Stimulated activated CD4-positive, alpha-beta T cell treated with anti-CD3 and anti-CD28 coated beads, Interleukin-1b, Interleukin-23, amount 100 ng/mL, for 1 hour (primary cell): Measurements from ENCODE around the gene ABCB8.

Experiments
- DNase-seq, 2 donors: peaks; one replicate each; pipeline ENCODE4 v3.0.0-alpha.2; 2020; ENCODE audit warnings: low read depth in 2 of 2

ABCB8 gene

DNA sequence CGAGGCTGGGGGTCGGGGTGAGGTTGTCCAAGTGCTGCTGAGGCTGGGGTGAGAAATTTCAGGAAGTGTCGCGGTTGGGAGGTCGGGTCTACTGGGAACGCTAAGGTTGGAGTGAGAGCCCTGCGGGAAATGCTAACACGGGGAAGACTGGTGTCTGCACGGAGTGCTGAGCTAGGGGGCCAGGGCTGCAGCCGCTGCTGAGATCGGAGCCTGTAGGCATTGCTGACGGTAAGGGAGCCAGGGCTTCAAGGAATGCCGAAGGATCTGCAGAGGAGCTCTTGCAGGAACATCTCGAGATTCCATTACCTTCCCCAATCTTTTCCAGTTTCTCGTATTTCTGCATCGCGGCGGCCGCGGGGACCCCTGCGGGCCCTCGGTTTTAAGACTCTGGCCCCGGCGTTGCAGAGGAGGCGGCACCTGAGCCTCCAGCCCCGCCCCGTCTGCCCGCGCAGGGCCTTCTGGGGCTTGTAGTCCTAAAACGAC lies 29.3 kb downstream of the ABCB8 start, which contains the start of gene CDK5:
CDK5 (minus strand) TSS at position 392 of the 483 bp plus-strand sequence; CDS start at position 343, 49 bp downstream.
- no peak for DNase-seq

DNA sequence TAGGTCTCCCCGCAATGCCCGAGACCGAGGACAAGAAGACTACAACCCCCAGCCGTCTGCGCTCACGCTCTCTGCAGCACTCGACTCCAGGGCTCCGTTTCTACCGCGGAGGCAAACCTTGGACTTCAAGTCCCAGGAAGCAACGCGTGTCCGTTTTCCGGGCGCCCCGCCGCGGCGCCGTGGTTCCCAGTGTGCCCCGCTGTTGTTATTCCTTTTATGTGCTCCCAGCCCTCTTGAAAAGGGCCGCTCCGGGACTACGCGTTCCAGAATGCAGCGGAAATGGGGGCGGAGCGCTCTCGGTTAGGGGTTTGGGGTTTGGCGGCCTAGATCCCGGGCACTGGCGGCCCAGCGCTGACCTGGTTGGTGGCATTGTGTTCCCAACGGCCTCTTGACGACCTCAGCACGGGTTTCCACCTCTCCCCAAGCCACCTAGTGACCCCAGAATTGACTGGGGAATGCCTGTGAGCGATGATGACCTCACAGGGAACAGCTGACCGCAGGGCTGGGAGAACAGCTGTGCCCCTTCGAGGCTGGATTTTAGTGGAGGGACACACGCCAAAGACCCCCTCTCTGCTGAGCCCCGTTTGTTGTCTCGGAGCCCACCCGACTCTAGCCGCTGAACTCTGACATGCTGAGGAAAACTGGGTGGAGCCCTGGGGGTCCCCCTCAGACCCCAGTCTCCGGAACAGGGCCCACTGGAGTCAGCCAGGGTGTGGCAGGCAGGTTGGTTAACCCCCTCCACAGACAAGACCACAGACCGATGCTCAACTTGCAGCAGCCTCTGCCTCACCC lies 29.9 kb downstream of the ABCB8 start:
- peak; percentile 87 to 93 for DNase-seq

DNA sequence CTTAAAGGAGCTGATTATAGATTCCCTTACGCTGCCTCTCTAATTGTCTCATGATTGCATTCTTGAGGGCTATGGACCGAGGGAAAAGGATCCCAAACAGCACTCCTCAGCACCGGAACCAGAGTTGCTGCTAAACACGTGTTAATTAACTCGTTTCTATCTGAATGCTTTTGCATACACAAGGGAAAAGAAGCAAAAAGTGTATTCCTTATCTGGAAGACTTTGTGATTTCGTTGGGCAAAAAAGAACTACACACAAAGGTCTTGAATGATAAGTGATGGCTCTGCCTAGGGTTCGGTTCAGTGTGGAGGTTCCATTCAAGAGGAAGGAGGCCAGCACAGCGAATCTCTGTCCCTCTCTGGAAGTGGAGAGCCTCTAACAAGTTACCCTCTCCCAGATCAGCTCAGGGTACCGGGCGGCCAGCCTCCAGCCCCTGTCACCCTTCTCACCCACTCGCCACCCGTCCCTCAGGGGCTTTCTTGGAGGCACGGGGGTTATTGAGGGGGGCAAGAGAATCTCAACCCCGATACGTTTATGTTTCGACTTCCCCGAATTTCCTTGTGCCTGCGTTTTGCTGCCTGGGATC lies 30.6 kb downstream of the ABCB8 start:
- no peak for DNase-seq

DNA sequence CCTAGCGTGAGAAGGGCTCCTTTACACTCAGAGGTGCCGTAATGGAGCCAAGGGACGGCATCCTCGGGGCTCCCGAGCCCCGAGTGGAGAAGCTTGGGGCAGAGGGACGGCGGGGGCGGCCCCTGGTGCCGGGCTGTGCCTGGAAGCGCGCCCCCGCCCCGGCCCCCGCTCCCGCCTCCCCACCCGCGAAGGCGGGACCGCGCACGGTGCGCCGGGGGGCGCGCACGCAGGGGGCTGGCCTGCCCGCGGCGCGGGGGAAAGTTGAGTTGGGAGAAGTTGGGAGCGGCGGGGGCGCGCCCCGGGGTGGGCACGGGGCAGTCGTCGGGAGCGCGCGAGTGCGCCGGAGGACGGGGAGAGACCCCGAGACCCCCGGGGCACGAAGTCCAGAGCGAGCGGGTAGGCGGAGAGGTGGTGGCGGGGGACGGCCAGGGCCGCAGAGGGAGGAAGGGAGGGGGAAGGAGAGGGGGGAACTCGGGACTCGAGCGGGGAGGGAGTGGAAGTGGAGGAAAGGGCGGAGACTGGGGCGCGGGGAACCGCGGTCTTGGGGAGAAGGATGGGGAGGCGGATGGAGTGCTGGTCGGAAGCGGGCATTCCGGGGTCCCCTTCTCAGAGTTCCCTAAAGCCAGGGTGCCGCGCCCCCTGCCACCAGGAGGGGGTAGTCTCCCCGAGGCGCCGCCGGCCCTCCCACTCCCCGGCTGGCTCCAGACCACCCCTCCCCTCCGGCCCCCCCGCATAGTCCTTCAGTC lies 31.3 kb downstream of the ABCB8 start, which contains the start of gene SLC4A2:
SLC4A2 (plus strand) TSS at position 223 of the 746 bp plus-strand sequence. CDS start 2,399 bp downstream, outside the sequence.
- DNase-seq = peak in 1 of 2 donors; percentile 53

DNA sequence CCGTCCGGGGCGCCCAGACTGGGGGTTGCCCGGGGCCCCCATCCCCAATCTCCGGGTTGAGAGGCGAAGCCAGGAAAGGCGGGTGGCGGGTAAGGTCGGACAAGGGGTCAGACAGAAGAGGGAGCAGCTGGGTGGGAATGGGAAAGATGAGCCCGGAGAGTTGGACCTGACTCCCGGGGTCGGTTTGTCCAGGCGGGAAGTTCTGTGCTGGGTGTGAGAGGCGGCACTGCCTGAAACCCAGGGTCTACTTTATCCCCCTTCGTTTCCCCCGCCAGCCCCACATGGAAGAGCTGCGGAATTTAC lies 31.8 kb downstream of the ABCB8 start:
- DNase-seq = no peak

DNA sequence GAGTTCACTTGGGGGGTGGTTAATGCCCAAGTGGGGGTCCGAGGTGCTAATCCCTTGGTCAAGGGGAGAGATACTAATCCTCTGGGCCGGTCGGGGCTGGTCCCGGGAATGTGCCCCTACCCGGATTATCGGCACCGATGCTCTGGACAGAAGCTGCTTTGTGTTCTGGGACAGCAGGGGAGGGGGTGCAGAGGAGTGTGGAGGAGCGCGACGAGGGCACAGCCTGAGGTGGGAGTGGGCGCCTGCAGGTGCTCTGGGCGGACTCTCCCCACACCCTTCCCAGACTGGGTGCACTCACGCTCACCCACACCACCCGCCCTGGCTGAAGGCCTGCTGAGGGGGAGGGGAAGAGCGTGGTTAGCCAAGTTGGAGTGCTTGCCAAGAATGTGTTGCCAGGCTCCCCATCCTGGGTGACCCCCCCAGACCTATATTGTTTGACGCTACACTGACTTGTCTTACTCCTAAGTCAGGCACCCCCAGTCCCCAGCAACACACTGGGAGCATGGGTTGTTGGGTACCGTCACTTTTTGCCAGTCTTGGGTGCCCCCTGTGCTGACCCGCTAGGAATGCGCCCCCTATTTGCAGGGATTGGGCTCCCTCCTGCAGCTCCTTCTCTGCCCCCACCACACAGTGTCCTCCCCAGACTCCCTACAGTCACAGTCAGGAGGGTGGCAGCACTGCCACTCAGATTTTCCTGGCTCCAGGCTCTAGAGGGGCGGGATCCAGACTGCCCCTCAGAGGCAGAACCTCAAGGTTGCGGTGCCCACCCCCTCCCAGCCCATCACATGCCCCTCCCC lies 32.4 kb downstream of the ABCB8 start:
- no peak for DNase-seq

DNA sequence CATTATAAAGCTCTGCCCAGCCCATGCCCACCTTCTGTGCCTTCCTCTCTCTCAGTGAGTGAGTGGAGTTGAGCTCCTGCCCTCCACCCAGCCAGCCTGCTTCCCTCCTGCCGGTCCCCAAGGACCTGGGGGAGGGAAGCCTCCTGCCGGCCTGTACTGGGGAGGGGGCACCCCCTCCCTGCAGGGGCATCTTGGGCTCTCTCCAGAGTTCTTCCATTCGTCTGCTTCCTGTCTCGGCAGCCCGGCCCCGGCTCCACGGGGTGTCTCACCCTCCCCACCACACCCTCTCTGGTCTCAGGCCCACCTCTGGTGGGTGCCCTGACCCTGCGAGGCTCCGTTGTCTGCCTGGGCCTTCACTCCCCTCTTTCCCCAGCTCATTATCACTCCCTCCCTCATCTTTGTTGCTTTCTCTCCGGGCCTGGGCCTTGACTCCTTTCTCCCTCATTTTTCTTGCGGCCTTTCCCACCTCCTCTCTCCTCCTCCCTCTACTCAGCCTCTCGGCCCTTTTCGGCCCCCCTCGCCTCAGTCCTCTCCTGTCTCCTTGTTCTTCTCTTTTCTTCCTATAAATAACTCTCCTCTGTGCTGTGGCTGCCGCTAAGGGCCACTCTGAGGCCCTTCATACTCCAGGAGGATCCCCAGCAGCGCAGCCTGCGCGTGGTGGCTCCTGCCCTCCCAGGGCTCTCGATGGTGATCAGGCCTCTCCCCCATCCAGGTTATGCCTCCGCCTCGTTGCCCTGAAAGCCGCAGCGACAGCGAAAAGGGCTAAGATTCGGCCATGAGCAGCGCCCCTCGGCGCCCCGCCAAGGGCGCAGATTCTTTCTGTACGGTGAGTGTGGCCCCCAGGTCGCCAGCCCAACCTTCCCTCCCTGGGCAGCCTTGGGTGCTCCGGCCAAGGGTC lies 33.2 kb downstream of the ABCB8 start:
- no peak for DNase-seq

DNA sequence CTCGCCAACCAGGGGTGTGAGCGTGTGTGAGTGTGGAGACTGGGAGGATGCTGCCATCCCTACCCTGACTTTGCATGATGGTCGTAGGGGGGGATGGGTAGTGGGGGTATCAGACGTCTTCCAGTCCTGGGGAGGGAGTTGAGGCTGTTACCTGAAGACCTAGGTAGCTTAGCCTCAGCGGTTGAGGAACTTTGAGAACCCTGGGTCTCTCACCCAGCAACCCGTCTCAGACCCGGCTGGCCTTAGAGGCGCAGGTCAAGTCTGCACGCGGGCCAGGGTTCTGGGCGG lies 33.8 kb downstream of the ABCB8 start:
- no peak for DNase-seq

DNA sequence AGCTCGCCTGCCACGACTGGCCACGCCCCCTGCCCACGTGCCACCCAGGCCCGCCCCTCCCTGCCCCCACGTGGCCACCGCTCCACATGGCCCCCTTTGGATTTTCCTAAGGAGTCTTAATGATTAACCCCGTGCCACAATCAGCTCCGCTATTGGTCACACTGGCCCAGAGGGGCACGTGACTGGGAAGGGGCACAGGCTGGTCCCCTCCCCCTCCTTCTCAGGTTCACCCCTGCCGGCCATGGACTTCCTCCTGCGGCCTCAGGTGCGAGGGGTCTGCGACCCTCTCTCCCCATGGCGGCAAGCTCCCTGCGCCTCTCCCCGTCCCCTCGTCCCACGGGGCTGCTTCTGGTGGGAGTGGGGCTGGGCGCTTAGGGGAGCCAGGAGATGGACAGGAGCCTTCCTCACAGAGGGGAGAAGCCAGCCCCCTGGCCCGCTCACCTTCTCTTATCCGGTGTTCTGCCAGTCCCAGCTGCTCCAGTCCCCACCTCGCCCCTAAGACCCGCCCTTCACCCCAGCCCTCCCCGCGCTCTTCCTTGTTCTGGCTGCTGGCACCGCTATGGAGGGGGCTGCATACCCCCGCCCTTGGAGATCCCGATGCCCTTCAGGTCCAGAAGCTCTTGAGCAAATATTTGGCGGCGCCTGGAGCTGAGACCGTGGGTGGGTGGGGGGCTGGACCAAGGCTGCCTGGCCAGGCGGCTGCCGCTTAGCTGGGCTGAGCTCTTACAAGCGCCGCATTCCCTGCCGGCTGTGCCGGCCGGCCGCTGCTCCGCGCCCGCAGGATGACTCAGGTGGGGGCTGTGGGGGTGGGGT lies 34.4 kb downstream of the ABCB8 start:
- no peak for DNase-seq

DNA sequence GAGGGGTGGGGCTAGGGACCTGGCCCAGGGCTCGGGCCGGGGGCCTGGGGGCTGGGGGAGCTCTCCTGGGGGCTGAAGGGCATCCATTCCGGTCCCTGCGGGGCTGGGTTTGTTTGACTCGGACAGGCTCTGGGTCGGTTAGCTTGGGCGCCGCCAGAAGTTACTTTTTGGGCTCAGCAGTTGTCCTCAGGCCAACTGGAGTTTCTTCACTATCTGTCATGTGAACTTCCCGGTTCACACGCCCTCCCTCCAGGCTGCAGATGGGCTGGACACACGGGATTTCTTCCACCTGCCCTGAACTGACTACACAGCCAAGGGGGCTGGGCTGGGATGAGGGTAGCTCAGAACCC lies 34.9 kb downstream of the ABCB8 start:
- no peak for DNase-seq

DNA sequence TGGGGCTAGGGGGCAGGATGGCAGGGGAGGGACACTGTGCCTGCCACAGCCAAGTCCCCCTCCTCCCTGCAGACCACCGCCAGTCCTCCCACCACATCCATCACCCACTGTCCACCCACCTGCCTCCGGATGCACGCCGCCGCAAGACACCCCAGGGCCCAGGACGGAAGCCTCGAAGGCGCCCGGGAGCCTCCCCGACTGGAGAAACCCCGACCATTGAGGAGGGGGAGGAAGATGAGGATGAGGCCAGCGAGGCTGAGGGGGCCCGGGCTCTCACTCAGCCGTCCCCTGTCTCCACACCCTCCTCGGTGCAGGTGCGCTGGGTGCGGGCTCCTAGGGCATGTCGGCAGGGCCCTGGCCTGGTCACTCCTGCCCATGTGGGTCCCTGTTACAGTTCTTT lies 36.2 kb downstream of the ABCB8 start:
- DNase-seq = no peak

DNA sequence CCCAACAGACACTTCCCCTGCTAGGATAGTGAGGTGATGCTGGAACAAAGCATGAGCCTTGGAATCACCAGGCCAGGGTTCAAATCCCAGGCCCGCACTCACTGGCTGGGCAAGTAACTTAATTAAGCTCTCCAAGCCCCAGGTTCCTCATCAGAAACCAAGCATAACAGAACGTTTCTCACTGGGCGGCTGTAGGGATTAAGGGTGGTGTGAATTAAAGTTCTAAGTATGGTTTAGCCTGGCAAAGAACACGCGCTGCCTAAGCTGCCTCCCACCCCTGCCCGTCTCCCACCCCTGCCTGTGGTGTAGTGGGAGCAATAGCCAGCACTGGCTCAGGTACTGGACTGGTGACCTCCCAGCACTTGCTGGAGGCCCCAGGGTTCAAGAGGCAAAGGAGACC lies 36.7 kb downstream of the ABCB8 start:
- no peak for DNase-seq

DNA sequence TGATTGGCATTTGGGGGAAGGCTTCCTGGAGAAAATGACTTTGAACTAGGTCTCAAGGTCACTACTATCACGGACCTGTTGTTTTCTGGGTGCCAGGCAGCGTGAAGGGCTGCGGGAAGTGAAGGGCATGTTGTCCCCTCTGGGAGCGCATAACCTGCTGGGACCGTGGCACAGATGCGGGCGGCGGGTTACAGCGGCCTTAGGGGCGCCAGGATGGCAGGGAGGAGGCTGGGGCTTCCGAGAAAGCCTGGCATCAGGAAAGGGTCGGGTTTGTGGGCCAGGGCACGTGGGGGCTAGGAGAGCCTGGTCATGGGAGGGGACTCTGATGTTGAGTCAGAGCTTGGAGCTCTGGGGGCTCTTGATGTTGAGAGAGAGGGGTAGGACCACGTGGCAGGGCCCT lies 37.3 kb downstream of the ABCB8 start:
- no peak for DNase-seq

DNA sequence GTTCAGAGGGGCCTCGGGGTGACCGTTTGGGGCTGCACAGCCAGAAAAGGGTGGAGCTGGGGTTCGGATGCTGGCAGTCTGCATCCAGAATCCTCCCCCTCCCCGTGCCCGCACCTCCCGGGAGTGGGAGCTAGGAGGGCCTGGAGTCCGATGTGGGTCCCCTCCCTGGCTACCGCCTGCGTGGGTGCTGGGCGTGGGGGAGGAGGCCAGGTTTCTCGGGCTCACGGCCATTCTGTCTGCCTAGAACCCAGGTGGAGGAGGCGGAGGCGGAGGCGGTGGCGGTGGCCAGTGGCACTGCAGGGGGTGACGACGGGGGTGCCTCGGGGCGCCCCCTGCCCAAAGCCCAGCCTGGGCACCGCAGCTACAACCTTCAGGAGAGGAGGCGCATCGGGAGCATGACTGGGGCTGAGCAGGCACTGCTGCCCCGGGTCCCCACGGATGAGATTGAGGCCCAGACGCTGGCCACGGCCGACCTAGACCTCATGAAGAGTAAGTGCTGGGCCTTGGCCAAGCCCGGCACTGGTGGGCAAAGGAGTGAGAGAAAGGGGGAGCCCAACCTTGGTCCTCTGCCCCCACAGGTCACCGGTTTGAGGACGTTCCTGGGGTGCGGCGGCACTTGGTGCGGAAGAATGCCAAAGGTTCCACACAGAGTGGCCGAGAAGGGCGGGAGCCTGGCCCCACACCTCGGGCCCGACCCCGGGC lies 38.2 kb downstream of the ABCB8 start:
- DNase-seq = no peak

DNA sequence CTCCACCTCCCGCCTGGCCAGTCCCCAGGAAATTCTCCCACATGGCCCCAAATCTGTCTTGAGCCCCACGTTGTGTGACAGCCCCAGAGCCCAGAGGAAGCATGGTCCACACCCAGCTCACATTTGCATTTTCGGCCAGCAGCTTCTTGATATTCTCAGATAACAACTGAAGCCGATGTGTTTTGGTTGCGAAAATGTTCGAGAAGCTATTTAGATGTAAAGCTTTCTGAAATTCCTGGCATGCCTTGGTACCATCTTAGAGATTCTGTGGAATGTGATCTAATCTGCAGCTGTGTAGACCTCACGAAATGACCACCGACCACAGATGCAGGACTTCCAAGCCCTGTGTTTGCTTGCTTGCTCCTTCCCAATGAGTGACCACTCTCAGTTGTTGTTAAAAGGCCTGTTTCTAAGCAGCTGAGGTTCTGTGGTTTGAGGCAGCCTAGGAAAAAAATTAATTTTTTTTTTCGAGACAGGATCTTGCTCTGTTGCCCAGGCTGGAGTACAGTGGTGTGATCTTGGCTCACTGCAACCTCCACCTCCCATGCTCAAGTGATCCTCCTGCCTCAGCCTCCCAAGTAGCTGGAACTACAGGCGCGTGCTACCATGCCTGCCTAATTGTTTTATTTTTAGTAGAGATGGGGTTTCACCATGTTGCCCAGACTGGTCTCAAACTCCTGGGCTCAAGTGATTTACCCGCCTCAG lies 40.0 kb downstream of the ABCB8 start:
- no peak for DNase-seq

DNA sequence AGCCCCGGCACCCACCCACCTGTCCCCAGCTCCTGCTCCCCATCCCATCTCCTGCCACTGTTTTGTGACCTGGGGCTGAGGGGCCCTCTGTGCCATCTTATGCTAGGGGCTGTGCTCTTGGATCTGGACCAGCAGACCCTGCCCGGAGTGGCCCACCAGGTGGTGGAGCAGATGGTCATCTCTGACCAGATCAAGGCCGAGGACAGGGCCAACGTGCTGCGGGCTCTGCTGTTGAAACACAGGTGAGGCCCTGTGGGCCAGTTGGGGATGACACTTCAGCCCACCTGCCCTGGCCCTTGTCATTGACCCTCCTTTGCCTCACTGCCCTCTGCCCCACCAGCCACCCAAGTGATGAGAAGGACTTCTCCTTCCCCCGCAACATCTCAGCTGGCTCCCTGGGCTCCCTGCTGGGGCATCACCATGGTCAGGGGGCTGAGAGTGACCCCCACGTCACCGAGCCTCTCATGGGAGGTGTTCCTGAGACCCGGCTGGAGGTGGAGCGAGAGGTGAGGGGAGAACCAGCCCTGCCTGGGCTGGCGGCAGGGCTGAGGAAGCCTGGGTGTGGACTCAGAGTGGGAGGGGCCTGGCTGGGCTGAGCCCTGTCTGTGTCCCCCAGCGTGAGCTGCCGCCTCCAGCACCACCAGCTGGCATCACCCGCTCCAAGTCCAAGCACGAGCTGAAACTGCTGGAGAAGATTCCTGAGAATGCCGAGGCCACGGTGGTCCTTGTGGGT lies 41.8 kb downstream of the ABCB8 start:
- no peak for DNase-seq

DNA sequence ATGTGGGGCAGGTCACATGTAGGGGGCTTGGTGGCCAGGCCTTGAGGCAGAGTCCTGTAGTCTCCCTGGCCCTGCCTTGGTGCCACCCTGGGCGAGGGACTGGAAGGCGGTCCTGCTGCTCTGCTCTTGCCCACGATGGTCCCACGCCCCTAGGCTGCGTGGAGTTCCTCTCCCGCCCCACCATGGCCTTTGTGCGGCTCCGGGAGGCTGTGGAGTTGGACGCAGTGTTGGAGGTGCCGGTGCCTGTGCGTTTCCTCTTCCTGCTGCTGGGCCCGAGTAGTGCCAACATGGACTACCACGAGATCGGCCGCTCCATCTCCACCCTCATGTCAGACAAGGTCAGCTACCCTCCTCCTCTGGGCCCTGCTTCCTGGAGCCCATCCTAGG lies 42.3 kb downstream of the ABCB8 start:
- DNase-seq = no peak
